ENCODE results near the gene MYH3.

Gene MYH3

GRCh38 chr17:10610884-10611283 is 46.2 kb downstream of the MYH3 start:
- Histone ChIP-seq H3K4me3 (replicated peaks; ENCODE audit: insufficient read depth, low read length) (no peak overlapping the region), H3K27me3 (ENCODE audit: insufficient read depth, poor library complexity, severe bottlenecking) (no peaks in the 10 kb centered on the region), H3K27ac (replicated peaks) (no peak overlapping the region)
- no peak for DNase-seq (ENCODE audit: low read depth in 1 of 2, low spot score in 1 of 2)
- TF ChIP-seq GABPA (IDR thresholded peaks at IDR 0.05; ENCODE audit: low read depth) (no peak), POLR2AphosphoS5 (IDR thresholded peaks at IDR 0.05; ENCODE audit: low read depth) (no peak), SPI1 (IDR thresholded peaks at IDR 0.05; ENCODE audit: borderline replicate concordance, low read depth) (no peak), REST (IDR thresholded peaks at IDR 0.05; ENCODE audit: insufficient replicate concordance, low read depth) (no peak)
- TF ChIP-seq, protein P1, sequence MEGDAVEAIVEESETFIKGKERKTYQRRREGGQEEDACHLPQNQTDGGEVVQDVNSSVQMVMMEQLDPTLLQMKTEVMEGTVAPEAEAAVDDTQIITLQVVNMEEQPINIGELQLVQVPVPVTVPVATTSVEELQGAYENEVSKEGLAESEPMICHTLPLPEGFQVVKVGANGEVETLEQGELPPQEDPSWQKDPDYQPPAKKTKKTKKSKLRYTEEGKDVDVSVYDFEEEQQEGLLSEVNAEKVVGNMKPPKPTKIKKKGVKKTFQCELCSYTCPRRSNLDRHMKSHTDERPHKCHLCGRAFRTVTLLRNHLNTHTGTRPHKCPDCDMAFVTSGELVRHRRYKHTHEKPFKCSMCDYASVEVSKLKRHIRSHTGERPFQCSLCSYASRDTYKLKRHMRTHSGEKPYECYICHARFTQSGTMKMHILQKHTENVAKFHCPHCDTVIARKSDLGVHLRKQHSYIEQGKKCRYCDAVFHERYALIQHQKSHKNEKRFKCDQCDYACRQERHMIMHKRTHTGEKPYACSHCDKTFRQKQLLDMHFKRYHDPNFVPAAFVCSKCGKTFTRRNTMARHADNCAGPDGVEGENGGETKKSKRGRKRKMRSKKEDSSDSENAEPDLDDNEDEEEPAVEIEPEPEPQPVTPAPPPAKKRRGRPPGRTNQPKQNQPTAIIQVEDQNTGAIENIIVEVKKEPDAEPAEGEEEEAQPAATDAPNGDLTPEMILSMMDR (IDR thresholded peaks at IDR 0.05; ENCODE audit: insufficient read depth, low read length): no peak

DNA sequence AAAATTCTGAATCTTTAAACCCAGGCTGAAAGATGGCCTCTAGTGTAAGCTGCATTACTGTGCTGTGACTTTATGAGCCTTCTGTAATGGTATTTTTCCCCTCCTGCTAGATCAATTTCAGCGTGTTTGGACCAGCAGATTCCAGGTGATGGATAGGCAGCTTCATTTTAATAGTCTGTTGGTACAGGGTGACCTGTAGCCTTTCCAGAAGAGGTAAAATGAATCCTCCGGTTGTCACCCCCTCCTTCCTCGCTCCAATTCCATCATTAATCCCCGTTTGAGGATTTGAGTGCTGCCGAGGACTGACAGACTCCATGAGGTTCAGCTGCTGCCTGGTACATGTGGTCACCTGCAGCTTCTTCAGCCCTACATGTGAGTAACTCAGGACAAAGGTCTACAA is 48.9 kb downstream of the MYH3 start:
- no peak for TF ChIP-seq REST (IDR thresholded peaks at IDR 0.05; ENCODE audit: insufficient replicate concordance, low read depth)
- TF ChIP-seq, protein P1 (IDR thresholded peaks at IDR 0.05; ENCODE audit: insufficient read depth, low read length): no peak
- no peak for TF ChIP-seq POLR2AphosphoS5 (IDR thresholded peaks at IDR 0.05; ENCODE audit: low read depth)
- TF ChIP-seq SPI1 (IDR thresholded peaks at IDR 0.05; ENCODE audit: borderline replicate concordance, low read depth): no peak
- no peak for TF ChIP-seq GABPA (IDR thresholded peaks at IDR 0.05; ENCODE audit: low read depth)
- Histone ChIP-seq H3K27me3 (ENCODE audit: insufficient read depth, poor library complexity, severe bottlenecking) (no peaks in the 10 kb centered on the region), H3K4me3 (replicated peaks; ENCODE audit: insufficient read depth, low read length) (no peak overlapping the region), H3K27ac (replicated peaks) (no peak overlapping the region)
- no peak for DNase-seq (ENCODE audit: low read depth in 1 of 2, low spot score in 1 of 2)

GRCh38 chr17:10606110-10606509 is 51.0 kb downstream of the MYH3 start:
- no peaks in the 10 kb centered on the region for H3K27me3 ChIP-seq (ENCODE audit: insufficient read depth, poor library complexity, severe bottlenecking)
- no peak overlapping the region for H3K4me3 ChIP-seq (replicated peaks; ENCODE audit: insufficient read depth, low read length)
- no peak overlapping the region for H3K27ac ChIP-seq (replicated peaks)
- DNase-seq (ENCODE audit: low read depth in 1 of 2, low spot score in 1 of 2): no peak
- TF ChIP-seq GABPA (IDR thresholded peaks at IDR 0.05; ENCODE audit: low read depth): no peak
- TF ChIP-seq, protein P1 (IDR thresholded peaks at IDR 0.05; ENCODE audit: insufficient read depth, low read length): no peak
- no peak for TF ChIP-seq REST (IDR thresholded peaks at IDR 0.05; ENCODE audit: insufficient replicate concordance, low read depth)
- no peak for TF ChIP-seq POLR2AphosphoS5 (IDR thresholded peaks at IDR 0.05; ENCODE audit: low read depth)
- TF ChIP-seq SPI1 (IDR thresholded peaks at IDR 0.05; ENCODE audit: borderline replicate concordance, low read depth): no peak
